Posterior vena cava (tissue), 2 donors: ENCODE measurements around the gene MYZAP. TPM values are rescaled to one million over a fixed set of nuclear protein-coding genes. Genes with fewer than 3 reads are reported as not detected.

Experiments
- DNase-seq: peaks from one replicate; pipeline ENCODE4 v3.0.0-alpha.2; 2020; ENCODE audit warnings: low spot score
- intact Hi-C, 2 donors: fragments of 100-400 bp; cut with DNase I; formaldehyde crosslinking; loops; one replicate each; pipeline versions ENCODE4 v1.14.1 to v1.14.2; 2022 to 2023
- total RNA-seq, 2 donors: library from RNA; stranded (reverse); fragmentation: NEBNext Ultra II Directional; extraction: Animal tissue kit (Norgen Biotek cat#: 25700); gene quantifications; one replicate each; pipeline ENCODE4 v1.2.1, GENCODE V29; 2021
- donor health status: DM: yes; HTN: yes; CAD: no.
- donor health status: DM: yes; HTN: yes; CAD: no.

MYZAP gene
- total RNA-seq, 2 donors from 2014 or later, result 6.2 to 8.4 TPM

- intact Hi-C loops, result loop anchor here in 1 of 2 donors (5.0 kb wide), 1 partner anchor 304 kb away; no protein-coding TSS in a partner anchor
- no peak for DNase-seq
Measured at GRCh38 chr15:57557810-57558209, 33.9 kb upstream of the MYZAP start.

- intact Hi-C loops, result loop anchor here in 1 of 2 donors (5.0 to 10.0 kb wide), 2 partner anchors 55 to 302 kb away; no protein-coding TSS in a partner anchor
- no peak for DNase-seq
Measured at GRCh38 chr15:57559875-57560274, 31.8 kb upstream of the MYZAP start.

DNA sequence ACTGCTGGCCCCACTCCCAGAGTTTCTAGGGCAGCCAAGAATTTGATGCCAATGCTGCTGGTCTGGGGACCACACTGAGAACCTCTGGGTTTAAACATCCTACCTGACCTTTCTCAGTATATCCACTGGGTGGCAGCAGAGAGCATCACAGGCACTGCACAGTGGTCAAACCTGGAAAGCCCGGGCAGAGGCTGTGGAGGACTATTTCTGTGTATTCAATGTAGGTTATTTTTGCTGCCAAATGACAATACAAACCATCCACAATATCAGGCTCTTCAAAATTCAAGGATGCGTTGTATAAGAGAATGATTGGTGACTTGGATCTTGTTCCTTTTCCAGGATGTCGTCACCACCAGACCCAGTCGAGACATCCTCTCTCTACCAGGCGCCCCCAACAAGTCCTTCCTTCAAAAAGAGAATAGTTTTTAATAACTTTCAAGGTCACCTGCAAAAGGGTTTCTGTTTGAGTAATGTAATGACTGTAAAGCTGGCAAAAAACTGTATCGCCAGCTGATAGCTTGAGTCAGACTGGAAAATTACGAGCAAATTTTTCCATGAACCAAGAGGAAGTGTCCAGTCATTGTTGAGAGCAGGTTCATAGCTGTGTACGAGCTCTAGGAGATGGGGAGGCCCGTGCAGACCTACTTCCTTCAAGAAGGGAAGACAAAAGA lies 30.5 kb upstream of the MYZAP start:
- DNase-seq, result no peak
- intact Hi-C loops, result loop anchor here in 1 of 2 donors (10.0 kb wide), 1 partner anchor 54 kb away; no protein-coding TSS in a partner anchor

- intact Hi-C loops, result loop anchor here in 1 of 2 donors (10.0 kb wide), 1 partner anchor 53 kb away; no protein-coding TSS in a partner anchor
- DNase-seq, result no peak
Measured at GRCh38 chr15:57562196-57562769, 29.4 kb upstream of the MYZAP start.

DNA sequence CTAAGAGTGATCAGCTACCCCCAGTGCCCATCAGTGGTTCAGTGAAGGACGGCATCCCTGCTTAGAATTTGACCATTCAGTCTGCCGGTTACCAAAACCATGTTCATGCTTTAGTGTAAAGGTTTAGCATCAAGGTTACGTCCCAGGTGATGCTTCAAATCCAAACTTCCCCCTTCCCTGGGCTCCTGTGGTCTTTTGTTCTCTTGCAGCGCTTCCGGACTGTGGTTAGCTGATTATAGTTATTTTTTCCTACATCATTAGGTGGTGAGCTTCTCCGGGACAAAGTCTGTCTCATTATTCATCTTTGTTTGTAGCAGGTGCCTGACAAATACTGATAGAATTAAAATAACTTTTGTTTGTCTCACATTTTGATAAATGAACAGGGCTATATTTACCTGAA lies 28.3 kb upstream of the MYZAP start:
- no peak for DNase-seq
- intact Hi-C loops, result loop anchor here in 1 of 2 donors (10.0 kb wide), 1 partner anchor 51 kb away; no protein-coding TSS in a partner anchor

- DNase-seq, result no peak
Measured at GRCh38 chr15:57565311-57565710, 26.4 kb upstream of the MYZAP start.

DNA sequence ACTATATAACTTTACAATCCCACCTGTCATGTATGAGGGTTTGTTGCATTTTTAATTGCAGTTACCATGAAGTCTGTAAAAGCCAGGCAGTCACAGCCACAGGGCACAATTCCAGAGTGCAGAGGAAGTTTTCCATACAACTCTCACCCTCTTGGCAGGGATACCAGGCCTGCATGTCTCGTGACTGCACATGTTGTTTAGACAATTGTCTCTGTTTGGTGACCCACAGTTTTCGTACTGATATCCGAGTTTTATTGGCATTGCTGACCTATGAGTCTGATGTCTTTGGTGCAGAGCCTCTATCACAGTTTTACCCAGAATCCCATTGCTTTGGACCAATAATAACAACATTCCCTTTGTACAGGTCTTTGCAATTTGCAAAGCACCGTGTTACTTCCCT lies 24.9 kb upstream of the MYZAP start:
- no peak for DNase-seq
- intact Hi-C loops, result loop anchor here in 1 of 2 donors (10.0 kb wide), 1 partner anchor 48 kb away; no protein-coding TSS in a partner anchor

More at GRCh38 chr15:57565311-57565710, 26.4 kb upstream of the MYZAP start:
- intact Hi-C loops, result loop anchor here in 1 of 2 donors (10.0 kb wide), 1 partner anchor 49 kb away; no protein-coding TSS in a partner anchor

DNA sequence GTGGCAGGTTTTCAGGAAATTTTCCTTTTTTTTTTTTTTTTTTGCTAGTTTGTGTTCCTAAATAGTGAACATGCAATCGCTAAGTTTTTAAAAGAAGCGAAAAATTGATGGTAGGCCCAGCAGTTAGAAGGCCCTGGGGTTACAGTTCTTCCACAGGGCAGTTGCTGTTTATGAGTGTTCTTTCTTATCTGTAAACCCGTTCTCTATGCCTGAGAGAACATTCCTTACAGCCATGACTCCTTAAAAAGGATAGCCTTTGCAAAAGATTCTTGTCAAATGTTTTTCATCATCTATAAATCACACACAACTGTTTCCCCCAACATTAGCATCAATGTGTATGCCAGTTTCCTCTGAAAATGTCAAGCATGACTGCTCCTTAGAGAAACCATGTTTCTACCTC lies 23.8 kb upstream of the MYZAP start:
- DNase-seq, result no peak
- intact Hi-C loops, result loop anchor here in 1 of 2 donors (10.0 kb wide), 1 partner anchor 47 kb away; no protein-coding TSS in a partner anchor

GRCh38 chr15:57568299-57568698 lies 23.4 kb upstream of the MYZAP start:
- intact Hi-C loops, result loop anchor here in 1 of 2 donors (10.0 kb wide), 1 partner anchor 47 kb away; no protein-coding TSS in a partner anchor
- no peak for DNase-seq

DNA sequence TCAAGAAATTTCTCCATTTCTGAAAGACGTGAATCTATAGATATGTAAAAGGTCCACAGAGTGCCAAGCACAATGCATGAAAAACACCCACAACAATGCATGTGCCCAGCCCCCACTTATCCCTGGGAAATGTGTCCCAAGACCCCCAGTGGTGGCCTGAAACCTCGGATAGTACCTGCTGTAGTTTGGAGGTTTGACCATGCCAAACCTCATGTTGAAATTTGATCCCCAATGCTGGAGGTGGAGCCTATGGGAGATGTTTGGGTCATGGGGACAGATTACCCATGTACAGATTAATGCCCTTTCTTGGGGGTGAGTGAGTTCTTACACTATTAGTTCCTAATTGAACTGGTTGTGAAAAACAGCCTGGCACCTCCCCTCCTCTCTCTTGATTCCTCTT lies 21.4 kb upstream of the MYZAP start:
- intact Hi-C loops, result no loop called here
- DNase-seq, result no peak

- intact Hi-C loops, result no loop called here
Measured at GRCh38 chr15:57570994-57571393, 20.7 kb upstream of the MYZAP start.

DNA sequence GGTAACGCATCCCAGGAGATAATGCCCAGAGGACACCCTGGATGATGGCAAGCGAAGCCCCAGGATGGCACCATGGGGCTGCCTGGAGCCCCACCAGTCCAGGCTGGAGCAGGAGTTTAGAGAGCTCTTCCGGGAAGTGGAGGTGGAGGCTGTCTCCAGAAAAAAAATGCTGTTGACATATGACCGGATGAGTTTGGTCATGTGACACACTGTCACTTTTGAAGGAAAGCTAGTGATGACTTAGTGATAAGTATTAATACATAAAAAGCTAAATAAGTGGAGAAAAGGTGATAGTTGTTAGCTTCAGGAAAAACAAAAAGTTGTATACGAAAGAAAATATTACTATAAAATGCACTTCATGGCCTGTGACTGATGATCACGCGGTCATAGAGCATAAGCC lies 20.0 kb upstream of the MYZAP start:
- intact Hi-C loops, result no loop called here
- no peak for DNase-seq

More at GRCh38 chr15:57570994-57571393, 20.7 kb upstream of the MYZAP start:
- DNase-seq, result no peak

DNA sequence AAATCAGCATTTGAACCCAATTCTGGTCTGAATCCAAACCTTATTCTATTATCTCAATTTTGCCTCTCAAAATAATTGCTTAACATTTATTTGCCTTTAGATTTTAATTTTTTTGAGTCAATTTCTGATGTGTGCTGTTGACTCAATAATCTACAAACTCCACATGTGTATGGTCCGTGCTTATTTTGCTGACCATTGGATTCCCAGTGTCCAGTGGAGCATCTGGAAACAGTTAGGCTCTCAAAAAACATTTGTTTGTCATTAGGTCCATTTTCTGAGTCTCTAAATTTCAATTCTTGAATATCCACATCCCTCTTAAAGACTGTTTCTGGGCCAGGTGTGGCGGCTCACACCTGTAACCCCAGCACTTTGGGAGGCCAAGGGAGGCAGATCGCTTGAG lies 19.2 kb upstream of the MYZAP start:
- no peak for DNase-seq
- intact Hi-C loops, result no loop called here

DNA sequence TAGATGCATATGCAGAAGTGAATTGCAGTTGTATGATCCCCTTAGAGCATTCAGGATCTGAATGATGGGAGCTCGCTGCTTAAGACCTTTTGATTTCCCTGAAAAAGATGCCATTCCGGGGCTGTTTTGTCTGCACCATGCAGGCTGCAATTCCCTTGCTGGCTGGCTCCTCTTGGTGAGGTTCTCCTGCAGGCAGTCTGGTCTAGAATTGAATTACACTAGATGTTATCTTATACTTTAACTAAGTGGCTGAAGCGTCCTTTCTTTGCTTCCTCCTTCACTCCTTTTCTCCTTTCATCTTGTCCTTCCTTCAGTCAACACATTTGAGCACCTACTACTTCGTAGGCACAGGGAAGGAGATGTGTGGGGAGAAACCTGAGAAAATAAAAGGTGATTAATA lies 18.6 kb upstream of the MYZAP start:
- DNase-seq, result no peak
- intact Hi-C loops, result no loop called here

DNA sequence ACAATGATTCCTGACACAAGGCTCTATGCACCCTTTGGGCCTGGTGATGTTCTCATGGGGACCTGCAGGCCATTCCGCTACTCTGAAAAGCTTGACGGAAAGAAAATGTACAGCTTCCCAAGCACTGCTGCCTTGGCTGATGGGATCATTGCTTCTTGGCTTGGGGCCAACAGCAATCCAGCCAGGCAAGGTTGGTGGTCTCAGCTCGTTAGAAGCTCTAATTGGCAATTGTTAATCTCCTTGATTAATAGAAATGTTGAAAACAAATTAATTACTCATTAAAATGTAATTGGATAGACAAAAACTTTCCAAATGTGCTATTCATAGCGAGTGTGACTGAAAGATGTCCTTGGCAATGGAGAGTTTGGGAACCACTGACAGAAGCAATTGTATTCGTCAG lies 16.3 kb upstream of the MYZAP start:
- no peak for DNase-seq
- intact Hi-C loops, result no loop called here

GRCh38 chr15:57578288-57578900 lies 13.3 kb upstream of the MYZAP start:
- intact Hi-C loops, result no loop called here
- DNase-seq, result no peak

GRCh38 chr15:57580428-57580827 lies 11.3 kb upstream of the MYZAP start:
- intact Hi-C loops, result no loop called here
- no peak for DNase-seq

DNA sequence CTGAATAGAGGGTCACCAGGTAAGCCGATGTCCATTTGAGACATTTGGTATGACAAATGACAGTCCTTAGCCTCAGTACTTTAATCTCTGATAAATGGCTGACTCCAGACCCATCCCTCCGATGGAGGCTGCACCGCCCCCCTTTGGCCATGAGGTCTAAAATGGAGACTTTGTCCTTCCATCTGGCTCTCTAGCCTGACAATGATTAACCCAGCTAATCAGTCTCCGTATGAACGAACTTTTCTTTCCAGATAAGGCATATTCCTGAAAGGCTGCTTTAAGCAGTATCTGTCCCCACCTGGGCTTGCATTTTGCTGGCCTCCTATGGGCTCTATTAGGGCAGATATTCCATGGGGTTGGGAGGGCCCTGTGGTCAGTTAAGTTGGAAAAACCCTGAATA lies 10.8 kb upstream of the MYZAP start:
- DNase-seq, result no peak
- intact Hi-C loops, result no loop called here

DNA sequence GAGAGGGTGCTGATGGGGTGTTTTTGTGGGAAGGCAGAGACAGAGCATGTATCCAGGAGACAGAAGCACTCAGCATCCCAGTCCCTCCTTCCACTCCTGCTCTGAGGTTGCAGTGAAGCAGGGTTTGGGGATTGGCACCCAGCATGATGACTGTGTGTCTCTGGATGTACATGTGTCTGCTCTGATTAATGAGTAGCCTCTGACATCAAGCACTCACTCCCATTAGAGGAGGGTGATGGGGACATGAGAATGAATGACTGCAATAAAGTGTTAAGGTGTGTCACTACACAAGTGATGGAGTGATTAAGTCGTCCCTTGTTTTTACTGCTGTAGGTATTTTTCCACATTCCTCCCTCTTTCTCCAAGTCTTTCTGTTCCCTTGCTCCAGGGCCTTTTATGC lies 9.6 kb upstream of the MYZAP start:
- intact Hi-C loops, result no loop called here

DNA sequence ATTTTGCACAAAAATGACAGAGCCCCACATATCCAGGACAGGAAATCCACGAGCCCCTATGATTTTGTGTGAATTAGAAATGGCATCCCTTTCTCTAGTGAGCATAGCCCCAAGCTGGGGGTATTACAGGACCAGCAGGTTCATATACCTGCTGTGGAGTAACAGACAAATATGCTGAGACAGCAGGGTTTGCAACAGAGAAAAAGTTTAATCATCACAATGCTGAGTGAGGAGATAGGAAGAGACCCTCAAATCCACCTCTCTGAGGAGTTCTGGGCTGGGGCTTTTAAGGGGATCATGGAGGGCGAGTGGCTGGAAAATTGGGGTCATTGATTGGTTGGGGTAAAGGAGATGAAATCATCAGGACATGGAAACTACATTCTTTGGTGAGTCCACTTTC lies 8.4 kb upstream of the MYZAP start:
- intact Hi-C loops, result no loop called here
- no peak for DNase-seq

More for the DNA sequence above, 9.6 kb upstream of the MYZAP start:
- no peak for DNase-seq
